Loucy (cell line): Measurements from ENCODE around the gene MYPOP.
A peak's percentile ranks its signal among the peaks of the same experiment; 100 is the strongest.

Experiments
- H2AFZ ChIP-seq: fragments of 200-600 bp; sonication (generic); 2 replicates; pipeline ENCODE4 v1.6.0; 2016; ENCODE audit warnings: antibody characterized with exemption, mild to moderate bottlenecking, low read length, moderate library complexity
- H3F3A ChIP-seq: fragments of 200-600 bp; 2 replicates; pipeline ENCODE4 v1.6.0; 2016; ENCODE audit warnings: antibody characterized with exemption, low read depth, mild to moderate bottlenecking
- H3K27me3 ChIP-seq: fragments of 200-600 bp; sonication (generic); 2 replicates; pipeline ENCODE4 v1.6.1; 2014; ENCODE audit warnings: low read length, mild to moderate bottlenecking; ENCODE audit not compliant: insufficient read depth, poor library complexity, severe bottlenecking
- H3K36me3 ChIP-seq: fragments of 200-600 bp; sonication (generic); 2 replicates; pipeline ENCODE4 v1.6.1; 2016; ENCODE audit warnings: low read length; ENCODE audit not compliant: insufficient read depth
- H3K4me1 ChIP-seq: fragments of 200-600 bp; sonication (generic); 2 replicates; pipeline ENCODE4 v1.5.1; 2014; ENCODE audit warnings: low read length, mild to moderate bottlenecking; ENCODE audit not compliant: insufficient read depth, poor library complexity, severe bottlenecking
- H3K4me2 ChIP-seq: fragments of 200-600 bp; sonication (generic); 2 replicates; pipeline ENCODE4 v1.6.0; 2014; ENCODE audit warnings: antibody characterized with exemption, low read length, low read depth, mild to moderate bottlenecking; ENCODE audit not compliant: poor library complexity, severe bottlenecking
- H3K4me3 ChIP-seq: fragments of 200-600 bp; sonication (generic); 2 replicates; pipeline ENCODE4 v1.5.1; 2014; ENCODE audit warnings: low read length, mild to moderate bottlenecking, mixed read lengths; ENCODE audit not compliant: poor library complexity, severe bottlenecking
- H3K79me2 ChIP-seq: fragments of 200-600 bp; sonication (generic); 2 replicates; pipeline ENCODE4 v1.6.1; 2014; ENCODE audit warnings: low read length; ENCODE audit not compliant: insufficient read depth
- H3K9ac ChIP-seq: fragments of 200-600 bp; sonication (generic); 2 replicates; pipeline ENCODE4 v1.6.0; 2014; ENCODE audit warnings: mild to moderate bottlenecking, low read depth, low read length, moderate library complexity; ENCODE audit not compliant: poor library complexity, severe bottlenecking
- H3K9me2 ChIP-seq: fragments of 200-600 bp; sonication (generic); replicated peaks from 2 replicates; pipeline ENCODE4 v1.6.1; 2016; ENCODE audit warnings: low read depth, low read length, mixed read lengths
- H3K9me3 ChIP-seq: fragments of 200-600 bp; sonication (generic); 2 replicates; pipeline ENCODE4 v1.6.1; 2014; ENCODE audit warnings: mild to moderate bottlenecking, antibody characterized with exemption, low read length, low read depth; ENCODE audit not compliant: insufficient read depth
- H4K20me1 ChIP-seq: fragments of 200-600 bp; sonication (generic); 2 replicates; pipeline ENCODE4 v1.6.0; 2014; ENCODE audit warnings: antibody characterized with exemption, low read length, mild to moderate bottlenecking; ENCODE audit not compliant: insufficient read depth, poor library complexity, severe bottlenecking
- EZH2phosphoT487 ChIP-seq: fragments of 200-600 bp; IDR thresholded peaks from 2 replicates; pipeline ENCODE4 v1.6.1; 2018; ENCODE audit warnings: antibody characterized with exemption, mild to moderate bottlenecking, moderate library complexity, borderline replicate concordance
- TF ChIP-seq, protein P1 (sequence below): fragments of 200-600 bp; sonication (generic); conservative IDR thresholded peaks from 2 replicates; pipeline ENCODE4 v1.5.1; 2014; ENCODE audit warnings: mild to moderate bottlenecking, antibody characterized with exemption, low read length

The MYPOP gene

DNA sequence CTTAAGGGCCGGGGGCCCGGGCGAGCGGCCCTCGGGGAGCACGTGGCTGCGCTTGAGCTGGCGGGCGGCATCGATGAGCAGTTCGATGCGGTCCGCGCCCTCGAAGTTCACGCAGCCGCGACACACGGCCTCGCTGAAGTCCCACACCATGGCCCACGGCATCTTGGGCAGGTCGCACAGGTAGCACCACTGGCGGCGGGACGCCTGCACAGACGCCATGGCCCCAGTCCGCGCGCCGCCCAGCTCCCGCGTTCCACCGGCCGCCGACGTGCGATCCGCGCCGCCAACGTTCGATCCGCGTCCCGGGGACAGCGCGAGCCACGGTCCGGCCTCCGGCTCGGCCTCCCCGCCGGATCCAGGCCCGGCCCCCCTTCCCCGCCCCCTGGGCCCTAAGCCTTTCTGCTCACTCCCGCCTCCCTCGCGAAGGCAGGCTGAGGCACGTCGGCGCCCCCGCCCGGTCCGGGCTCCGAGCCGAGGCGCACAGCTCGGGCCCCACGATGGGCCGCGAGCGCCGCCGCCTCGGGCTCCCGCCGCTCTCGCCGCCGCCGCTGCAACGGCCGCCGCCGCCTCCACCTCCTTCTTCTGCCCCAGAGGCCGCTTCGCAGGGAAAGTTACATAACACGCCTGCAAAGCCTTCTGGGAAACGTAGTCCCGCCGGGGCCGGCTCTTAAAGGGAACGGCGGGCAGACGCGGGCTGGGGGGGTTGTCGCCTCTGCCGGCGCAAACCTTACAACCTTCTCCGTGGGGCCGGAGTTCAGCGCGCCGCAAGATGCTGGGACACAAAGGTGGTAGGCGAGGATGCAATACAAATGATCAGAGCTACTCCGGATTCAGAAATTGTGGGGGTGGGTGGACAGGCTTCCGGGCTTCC, 16.6 kb downstream of the MYPOP start, which contains the start of gene IRF2BP1:
IRF2BP1 (minus strand) TSS at position 586 of the 871 bp plus-strand sequence; CDS start at position 219, 367 bp downstream.
- Histone ChIP-seq H3K9ac (peak within 1 kb of the TSS; percentile 89), H3K9me3 (no peaks in the 10 kb centered on the region), H3K79me2 (peaks cover 28% of the 10 kb centered on the region), H4K20me1 (peaks cover 27% of the 10 kb centered on the region), H3K27me3 (no peaks in the 10 kb centered on the region), H3K4me3 (peak within 1 kb of the TSS; percentile 84), H3F3A (no peaks in the 10 kb centered on the region), H3K4me2 (peak within 1 kb of the TSS; percentile 94), H3K4me1 (peaks cover 21% of the 10 kb centered on the region), H3K9me2 (no peaks in the 10 kb centered on the region), H2AFZ (peak within 1 kb of the TSS; percentile 88), H3K36me3 (no peaks in the 10 kb centered on the region)
- TF ChIP-seq EZH2phosphoT487, result no peak
- TF ChIP-seq, protein P1, sequence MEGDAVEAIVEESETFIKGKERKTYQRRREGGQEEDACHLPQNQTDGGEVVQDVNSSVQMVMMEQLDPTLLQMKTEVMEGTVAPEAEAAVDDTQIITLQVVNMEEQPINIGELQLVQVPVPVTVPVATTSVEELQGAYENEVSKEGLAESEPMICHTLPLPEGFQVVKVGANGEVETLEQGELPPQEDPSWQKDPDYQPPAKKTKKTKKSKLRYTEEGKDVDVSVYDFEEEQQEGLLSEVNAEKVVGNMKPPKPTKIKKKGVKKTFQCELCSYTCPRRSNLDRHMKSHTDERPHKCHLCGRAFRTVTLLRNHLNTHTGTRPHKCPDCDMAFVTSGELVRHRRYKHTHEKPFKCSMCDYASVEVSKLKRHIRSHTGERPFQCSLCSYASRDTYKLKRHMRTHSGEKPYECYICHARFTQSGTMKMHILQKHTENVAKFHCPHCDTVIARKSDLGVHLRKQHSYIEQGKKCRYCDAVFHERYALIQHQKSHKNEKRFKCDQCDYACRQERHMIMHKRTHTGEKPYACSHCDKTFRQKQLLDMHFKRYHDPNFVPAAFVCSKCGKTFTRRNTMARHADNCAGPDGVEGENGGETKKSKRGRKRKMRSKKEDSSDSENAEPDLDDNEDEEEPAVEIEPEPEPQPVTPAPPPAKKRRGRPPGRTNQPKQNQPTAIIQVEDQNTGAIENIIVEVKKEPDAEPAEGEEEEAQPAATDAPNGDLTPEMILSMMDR, result no peak

DNA sequence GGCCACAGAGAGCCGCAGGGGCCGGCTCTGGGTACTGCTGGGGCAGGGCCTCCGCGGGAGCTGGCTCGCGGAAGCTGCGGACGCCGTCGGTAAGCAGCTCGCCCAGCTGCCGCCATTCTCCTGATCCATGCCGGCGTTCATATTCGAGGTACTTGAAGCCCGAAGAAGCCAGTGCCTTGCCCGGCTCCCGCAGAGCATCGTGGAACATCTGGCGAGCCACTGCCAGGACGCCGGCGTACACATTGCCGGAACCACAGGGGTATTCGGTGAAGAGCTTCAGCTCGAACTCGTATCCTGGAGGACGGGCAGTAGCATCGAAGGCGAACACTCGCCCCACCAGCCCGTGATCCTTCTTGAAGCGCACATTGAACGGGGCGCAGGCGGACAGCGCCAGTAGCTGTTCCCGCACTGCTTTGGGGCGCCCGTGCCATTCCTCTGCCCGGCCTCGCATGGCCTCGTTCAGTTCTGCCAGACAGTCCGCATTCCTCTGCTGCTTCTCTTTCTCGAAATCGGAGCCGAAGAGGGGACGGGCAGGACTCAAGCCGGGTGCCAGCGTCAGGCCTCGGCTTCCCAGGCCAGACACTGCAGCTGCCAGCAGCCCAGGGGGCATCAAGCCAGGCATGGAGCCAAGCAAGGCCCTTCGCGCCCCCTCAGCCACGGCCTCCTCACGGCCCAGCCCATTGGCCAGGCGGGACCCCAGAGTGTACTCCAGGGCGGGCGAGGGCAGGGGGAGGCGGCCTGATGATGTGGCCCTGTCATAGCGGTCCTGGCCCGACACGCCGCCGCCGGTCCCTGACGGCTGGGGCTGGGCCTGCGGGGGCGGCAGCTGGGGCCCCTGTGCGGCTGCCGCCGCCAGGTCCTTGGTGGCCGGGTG, 17.5 kb downstream of the MYPOP start:
- H3K4me1 ChIP-seq, result peaks cover 21% of the 10 kb centered on the region
- H3K27me3 ChIP-seq, result no peaks in the 10 kb centered on the region
- H3K9ac ChIP-seq, result peak overlapping the region; percentile 89
- peak overlapping the region; percentile 94 for H3K4me2 ChIP-seq
- peaks cover 28% of the 10 kb centered on the region for H3K79me2 ChIP-seq
- H3K9me3 ChIP-seq, result no peaks in the 10 kb centered on the region
- no peak overlapping the region for H2AFZ ChIP-seq
- H3K36me3 ChIP-seq, result no peaks in the 10 kb centered on the region
- peaks cover 27% of the 10 kb centered on the region for H4K20me1 ChIP-seq
- no peaks in the 10 kb centered on the region for H3F3A ChIP-seq
- TF ChIP-seq, protein P1, result no peak
- TF ChIP-seq EZH2phosphoT487, result no peak
- no peaks in the 10 kb centered on the region for H3K9me2 ChIP-seq
- peak overlapping the region; percentile 84 for H3K4me3 ChIP-seq

DNA sequence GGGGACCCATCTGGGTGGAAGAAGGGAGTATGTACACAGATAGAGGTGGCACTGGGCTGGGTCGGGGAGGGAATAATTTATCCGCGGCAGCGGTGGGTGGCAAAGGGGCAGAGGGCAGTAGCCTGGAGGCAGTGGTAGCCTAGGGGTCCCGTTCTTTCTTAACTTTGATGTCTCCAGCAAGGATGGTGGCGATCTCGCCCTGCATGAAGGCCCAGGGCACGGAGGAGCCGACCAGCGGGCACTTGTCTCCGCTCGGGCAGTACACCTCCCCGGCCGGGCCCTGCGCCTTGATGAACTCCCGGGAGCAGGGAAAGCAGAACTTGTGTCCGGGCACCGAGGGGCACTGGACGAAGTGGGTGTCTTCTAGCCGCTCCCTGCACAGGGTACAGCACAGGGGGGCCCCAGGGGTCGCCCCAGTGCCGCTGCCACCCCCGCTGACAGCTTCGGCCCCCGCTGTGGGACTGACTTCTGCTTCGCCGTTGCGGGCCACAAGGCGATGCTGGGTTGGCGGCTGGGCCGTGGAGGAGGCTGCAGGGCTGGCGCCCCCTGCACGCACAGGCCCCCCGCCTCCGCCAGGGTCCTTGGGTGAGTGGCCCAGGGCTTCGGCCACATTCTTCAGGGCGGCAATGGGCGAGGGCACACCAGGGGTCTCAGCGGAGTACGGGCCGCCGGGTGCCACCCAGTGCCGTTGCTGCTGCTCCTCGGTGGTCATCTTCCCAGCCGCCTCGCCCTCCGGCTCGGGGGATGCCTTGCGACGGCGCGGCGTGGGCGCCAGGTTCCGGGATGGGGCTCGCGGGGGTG, 18.3 kb downstream of the MYPOP start:
- no peaks in the 10 kb centered on the region for H3K27me3 ChIP-seq
- H3K9me3 ChIP-seq, result no peaks in the 10 kb centered on the region
- peaks cover 28% of the 10 kb centered on the region for H3K79me2 ChIP-seq
- H3K4me1 ChIP-seq, result peaks cover 21% of the 10 kb centered on the region
- H3K36me3 ChIP-seq, result no peaks in the 10 kb centered on the region
- no peak for TF ChIP-seq EZH2phosphoT487
- TF ChIP-seq, protein P1, result no peak
- no peaks in the 10 kb centered on the region for H3K9me2 ChIP-seq
- peaks cover 27% of the 10 kb centered on the region for H4K20me1 ChIP-seq
- peak overlapping the region; percentile 94 for H3K4me2 ChIP-seq
- no peak overlapping the region for H2AFZ ChIP-seq
- peak overlapping the region; percentile 42 for H3K9ac ChIP-seq
- peak overlapping the region; percentile 84 for H3K4me3 ChIP-seq
- no peaks in the 10 kb centered on the region for H3F3A ChIP-seq
